NCI-H2107 treated with DMSO at 0.1 percent for 48 hours (cell line): ENCODE results near the gene SEMA6A.
"Not testable (repeated sequence)": the region's sequence is repeated elsewhere in the genome, so short reads cannot be mapped to it uniquely, and the experiment has no call there.

Source experiments
- DNase-seq: peaks from one replicate; lab custom pipeline; 2025; ENCODE audit not compliant: unreplicated experiment; lab: John Stamatoyannopoulos, UW

Gene SEMA6A

DNA sequence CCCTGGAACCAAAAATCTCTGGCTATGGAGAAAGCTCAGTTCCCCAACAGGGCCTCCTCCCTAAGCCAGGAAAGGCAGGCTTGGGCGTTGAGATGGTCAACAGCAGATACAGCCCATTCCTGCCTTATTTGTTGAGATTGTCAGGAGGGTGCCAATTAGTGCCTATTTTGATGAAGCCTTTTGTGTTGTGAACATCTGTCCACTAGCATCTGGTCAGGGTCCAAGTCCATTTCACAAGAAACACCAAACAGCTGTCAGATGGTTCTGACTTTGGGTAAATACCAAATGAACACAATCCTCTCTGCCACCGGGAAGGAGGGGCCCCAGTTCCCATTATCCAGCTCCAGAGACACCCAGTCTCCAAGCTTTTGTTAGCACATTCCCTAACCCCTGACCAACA is 19.9 kb downstream of the SEMA6A start:
- DNase-seq, result no peak

DNA sequence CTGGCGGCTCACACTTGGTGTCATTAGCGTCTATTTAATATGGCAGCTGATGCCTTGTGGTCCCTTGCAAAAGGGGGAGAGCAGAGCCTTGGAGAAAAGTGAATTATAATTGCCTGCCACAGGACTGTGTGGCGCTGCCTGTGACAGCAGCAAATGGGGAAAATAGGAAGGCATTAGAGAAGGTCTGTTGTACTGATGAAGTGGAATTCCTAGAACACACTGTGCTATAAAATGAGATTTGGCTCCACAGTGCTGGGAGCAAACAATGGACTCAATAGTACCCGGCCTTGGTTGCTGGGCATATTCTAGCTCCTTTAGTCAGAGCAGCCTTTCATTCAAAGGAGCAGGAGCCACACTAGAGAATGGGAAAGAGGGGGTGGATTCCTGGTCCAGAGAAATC is 21.3 kb downstream of the SEMA6A start:
- no peak for DNase-seq

DNA sequence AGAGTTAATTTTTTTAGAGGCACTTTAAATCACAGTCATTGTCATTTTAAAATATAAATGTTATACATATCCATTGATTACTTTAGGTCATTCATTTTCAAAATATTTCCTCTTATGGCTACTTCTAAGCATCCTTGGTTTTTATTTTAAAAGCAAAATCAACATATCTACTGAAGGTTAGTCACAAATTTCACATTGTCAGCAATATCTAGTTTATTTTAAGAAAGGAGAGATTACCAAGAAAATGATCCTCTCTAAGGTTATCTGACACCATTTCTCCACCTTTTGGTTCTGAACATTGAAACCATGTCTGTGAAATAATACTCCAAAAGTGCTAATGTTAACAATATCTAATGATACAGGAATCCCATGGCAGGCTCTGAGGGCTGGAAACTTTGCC is 24.5 kb downstream of the SEMA6A start:
- no peak for DNase-seq

GRCh38 chr5:116546743-116547124 is 27.9 kb downstream of the SEMA6A start:
- DNase-seq, result no peak

- no peak for DNase-seq
These were observed 28.4 kb downstream of the SEMA6A start for GRCh38 chr5:116546033-116546742.

GRCh38 chr5:116545465-116545864 is 29.2 kb downstream of the SEMA6A start:
- DNase-seq, result not testable (repeated sequence)

DNA sequence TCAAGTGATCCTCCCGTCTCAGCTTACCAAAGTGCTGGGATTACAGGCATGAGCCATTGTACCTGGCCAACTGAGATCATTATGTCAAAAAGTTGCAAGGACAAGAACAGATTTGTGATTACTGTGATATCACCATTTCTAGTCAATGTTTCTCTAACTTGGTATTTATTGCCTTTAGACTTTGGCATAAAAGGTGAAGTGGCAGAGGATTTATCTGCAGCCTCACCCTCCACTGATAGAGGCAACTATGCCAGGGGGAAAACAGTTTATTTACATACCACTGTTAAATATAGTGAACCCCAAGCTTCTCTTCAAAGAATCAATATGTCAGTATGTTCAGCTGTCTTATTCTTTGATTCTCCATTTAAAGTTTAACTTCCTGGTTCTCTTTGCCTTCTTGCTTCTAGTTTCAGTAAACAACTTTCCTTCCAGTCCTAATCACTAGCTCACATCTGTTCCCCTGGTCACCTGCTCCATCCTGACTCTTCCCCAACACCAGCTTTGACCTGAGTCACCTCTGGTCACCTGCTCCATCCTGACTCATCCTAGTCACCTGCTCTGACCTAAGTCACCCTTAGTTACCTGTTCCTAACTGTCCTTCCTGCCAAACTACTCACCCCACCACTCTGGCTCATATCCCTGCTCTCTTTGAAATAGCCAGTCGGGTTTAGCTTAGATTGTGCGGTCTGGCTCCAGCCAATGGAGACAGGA is 29.9 kb downstream of the SEMA6A start:
- DNase-seq, result no peak

- DNase-seq, result no peak
These were observed 31.1 kb downstream of the SEMA6A start for GRCh38 chr5:116543501-116543900.

- no peak for DNase-seq
These were observed 32.0 kb downstream of the SEMA6A start for GRCh38 chr5:116542619-116543018.

- DNase-seq, result no peak
These were observed 35.4 kb downstream of the SEMA6A start for GRCh38 chr5:116539222-116539621.

- no peak for DNase-seq
These were observed 38.1 kb downstream of the SEMA6A start for GRCh38 chr5:116536316-116537083.

DNA sequence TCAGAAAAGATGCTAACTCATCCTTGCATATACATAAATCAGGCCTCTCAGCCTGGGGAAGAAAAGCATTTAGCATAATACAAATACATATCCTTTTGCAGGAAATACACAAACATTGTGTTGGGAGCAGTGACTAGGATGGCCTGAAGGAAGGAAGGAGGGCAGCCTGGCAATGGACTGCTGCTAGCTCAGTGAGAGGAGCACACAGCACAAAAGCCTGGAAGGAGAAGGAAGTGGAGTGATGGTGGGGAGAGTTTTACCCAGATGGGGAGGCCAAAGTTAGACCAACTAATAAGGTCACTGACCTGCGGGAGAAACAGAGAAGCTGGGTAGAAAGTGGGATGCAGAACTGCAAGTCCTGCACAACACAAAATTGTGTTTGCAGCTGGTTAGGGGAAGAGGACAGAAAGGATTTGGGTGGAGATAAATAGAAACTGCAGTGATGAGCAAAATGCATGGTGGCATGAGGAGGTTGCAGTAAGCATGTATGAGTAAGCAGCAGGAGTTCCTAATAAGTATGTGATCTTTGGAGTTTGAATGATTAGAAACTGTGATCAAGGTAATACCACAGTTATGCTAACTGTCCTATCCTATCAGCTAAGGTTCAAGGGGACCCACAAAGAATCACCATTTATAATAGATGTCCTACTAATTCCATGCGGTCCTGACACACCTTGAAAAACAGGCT is 39.5 kb downstream of the SEMA6A start:
- no peak for DNase-seq

GRCh38 chr5:116532762-116533525 is 41.7 kb downstream of the SEMA6A start:
- DNase-seq, result peak; percentile 55

GRCh38 chr5:116531635-116532034 is 43.0 kb downstream of the SEMA6A start:
- no peak for DNase-seq

- no peak for DNase-seq
These were observed 43.5 kb downstream of the SEMA6A start for GRCh38 chr5:116531117-116531516.

GRCh38 chr5:116530276-116530675 is 44.3 kb downstream of the SEMA6A start:
- DNase-seq, result no peak

- DNase-seq, result no peak
These were observed 45.0 kb downstream of the SEMA6A start for GRCh38 chr5:116529615-116530014.

DNA sequence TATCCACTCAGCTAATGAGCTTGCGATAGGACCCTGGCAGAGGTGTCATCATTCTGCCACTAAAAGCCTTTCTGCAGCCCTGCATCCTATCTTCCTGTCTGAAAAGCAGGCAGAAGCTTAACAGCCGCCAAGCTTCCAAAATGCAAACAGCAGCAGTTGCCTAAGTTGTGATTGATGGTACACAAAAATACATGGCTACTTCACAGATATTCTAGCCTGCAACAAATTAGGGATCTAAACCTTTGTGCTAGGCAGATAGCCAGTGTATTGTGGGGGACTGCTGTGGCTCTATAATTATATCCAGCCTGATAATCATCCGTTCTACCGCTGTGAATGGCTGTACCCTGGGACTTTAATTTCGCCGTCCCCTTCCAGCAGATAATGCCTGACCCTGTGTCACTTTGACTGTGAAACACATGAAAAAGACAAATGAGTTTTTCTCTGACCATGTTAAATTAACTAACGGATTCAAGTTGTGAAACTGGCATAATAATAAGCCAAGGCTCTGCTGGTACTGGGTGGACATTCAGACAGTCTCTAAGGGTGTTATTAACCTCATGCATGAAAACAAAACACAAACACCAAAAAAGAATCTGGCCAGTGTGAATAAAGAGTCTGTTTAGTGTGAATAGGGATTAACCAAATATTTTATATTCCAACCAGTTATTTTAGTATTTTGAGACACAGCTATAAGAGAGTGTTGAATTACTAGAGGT is 45.9 kb downstream of the SEMA6A start:
- DNase-seq, result no peak

DNA sequence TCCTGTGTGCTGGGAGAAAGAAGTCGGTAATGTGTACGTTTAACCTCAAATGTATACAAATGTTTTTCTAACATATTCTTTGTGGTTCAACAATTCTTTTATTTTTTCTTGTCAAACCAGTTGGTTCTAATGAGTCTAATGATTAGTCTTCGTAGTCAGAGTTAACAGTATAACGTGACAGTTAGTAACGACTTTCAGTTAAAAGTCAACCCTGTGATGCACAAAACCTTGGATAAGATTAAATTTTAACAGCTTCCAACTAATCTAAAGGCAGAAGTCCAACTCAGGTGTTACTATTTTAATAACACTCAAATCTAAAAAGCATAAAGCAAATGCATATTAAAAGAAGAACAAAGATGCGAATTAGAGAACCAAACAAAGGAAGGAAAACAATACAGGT is 47.0 kb downstream of the SEMA6A start:
- DNase-seq, result no peak

DNA sequence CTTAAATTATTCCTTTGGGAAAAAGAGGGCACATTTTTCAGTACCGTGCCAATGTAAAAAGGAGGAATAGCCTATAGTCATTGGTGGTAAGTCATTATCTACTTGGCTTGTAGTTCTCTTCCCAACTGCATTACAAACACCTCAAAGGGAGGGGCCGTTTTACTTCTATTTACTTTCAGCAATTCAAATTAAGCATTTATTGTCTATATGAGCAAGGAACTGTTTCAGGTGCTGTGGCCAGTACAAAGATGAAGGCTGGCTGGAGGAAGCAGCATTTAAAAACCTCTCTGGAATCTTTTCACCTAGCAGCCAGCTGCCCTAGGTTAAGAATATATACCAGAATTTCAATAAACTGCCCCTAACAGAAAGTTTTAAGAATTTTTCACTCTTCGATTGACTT is 48.9 kb downstream of the SEMA6A start:
- no peak for DNase-seq
